ENCODE results near the gene HSF5. TPM values are rescaled to one million over a fixed set of nuclear protein-coding genes. Genes with fewer than 3 reads are reported as not detected.
A peak's percentile ranks its signal among the peaks of the same experiment; 100 is the strongest.

HSF5 gene
- total RNA-seq, 4 donors from 2014 or later = under 0.01 to 0.13 TPM; not detected in 2

- TF ChIP-seq CTCF (IDR thresholded peaks at IDR 0.05) (no peak), POLR2AphosphoS5 (IDR thresholded peaks at IDR 0.05) (no peak), EP300 (IDR thresholded peaks at IDR 0.05) (no peak), POLR2A (IDR thresholded peaks at IDR 0.05; ENCODE audit: low read depth) (no peak)
- Histone ChIP-seq H3K27me3 (no peaks in the 10 kb centered on the region), H3K4me3 (no peak overlapping the region), H3K4me1 (no peaks in the 10 kb centered on the region), H3K36me3 (no peaks in the 10 kb centered on the region), H3K27ac (replicated peaks in 1 of 4) (no peak overlapping the region), H3K9me3 (no peaks in the 10 kb centered on the region)
- intact Hi-C loops (cut with DNase I) = no loop called here
- no peak for DNase-seq (ENCODE audit: extremely low spot score)
These were observed 32.7 kb downstream of the HSF5 start for GRCh38 chr17:58455491-58455890.

GRCh38 chr17:58452738-58453137 lies 35.5 kb downstream of the HSF5 start:
- WGBS = 86% methylated on average over 1 of the region's 1 CpG
- DNase-seq (ENCODE audit: extremely low spot score) = no peak
- Histone ChIP-seq H3K27me3 (no peaks in the 10 kb centered on the region), H3K9me3 (no peaks in the 10 kb centered on the region), H3K27ac (replicated peaks in 1 of 4) (no peak overlapping the region), H3K4me1 (no peaks in the 10 kb centered on the region), H3K4me3 (no peak overlapping the region), H3K36me3 (no peaks in the 10 kb centered on the region)
- intact Hi-C loops (cut with DNase I) = no loop called here
- no peak for TF ChIP-seq POLR2A (IDR thresholded peaks at IDR 0.05; ENCODE audit: low read depth)
- TF ChIP-seq CTCF (IDR thresholded peaks at IDR 0.05) = no peak
- no peak for TF ChIP-seq POLR2AphosphoS5 (IDR thresholded peaks at IDR 0.05)
- no peak for TF ChIP-seq EP300 (IDR thresholded peaks at IDR 0.05)

- Histone ChIP-seq H3K4me1 (no peaks in the 10 kb centered on the region), H3K36me3 (no peaks in the 10 kb centered on the region), H3K27ac (replicated peaks in 1 of 4) (no peak overlapping the region), H3K9me3 (no peaks in the 10 kb centered on the region), H3K4me3 (no peak overlapping the region), H3K27me3 (no peaks in the 10 kb centered on the region)
- intact Hi-C loops (cut with DNase I) = no loop called here
- WGBS = 71% methylated on average over 9 of the region's 9 CpGs
- DNase-seq (ENCODE audit: extremely low spot score) = no peak
- TF ChIP-seq EP300 (IDR thresholded peaks at IDR 0.05) = no peak
- TF ChIP-seq CTCF (IDR thresholded peaks at IDR 0.05) = peak in 2 of 3 experiments; percentile 35 to 37
- TF ChIP-seq POLR2A (IDR thresholded peaks at IDR 0.05; ENCODE audit: low read depth) = no peak
- no peak for TF ChIP-seq POLR2AphosphoS5 (IDR thresholded peaks at IDR 0.05)
These were observed 40.9 kb downstream of the HSF5 start for GRCh38 chr17:58447039-58447975.

- no peak for DNase-seq (ENCODE audit: extremely low spot score)
- Histone ChIP-seq H3K36me3 (no peaks in the 10 kb centered on the region), H3K27me3 (no peaks in the 10 kb centered on the region), H3K9me3 (no peaks in the 10 kb centered on the region), H3K27ac (replicated peaks in 1 of 4) (no peak overlapping the region), H3K4me1 (no peaks in the 10 kb centered on the region), H3K4me3 (no peak overlapping the region)
- WGBS = 87% methylated on average over 6 of the region's 6 CpGs
- no peak for TF ChIP-seq EP300 (IDR thresholded peaks at IDR 0.05)
- TF ChIP-seq POLR2A (IDR thresholded peaks at IDR 0.05; ENCODE audit: low read depth) = no peak
- no peak for TF ChIP-seq POLR2AphosphoS5 (IDR thresholded peaks at IDR 0.05)
- TF ChIP-seq CTCF (IDR thresholded peaks at IDR 0.05) = no peak
- intact Hi-C loops (cut with DNase I) = no loop called here
These were observed 42.1 kb downstream of the HSF5 start for GRCh38 chr17:58446086-58446485.

Measured in esophagus muscularis mucosa (tissue), 4 donors.